Ovary (tissue), 9 donors: ENCODE data around the gene P2RX2. TPM values are rescaled to one million over a fixed set of nuclear protein-coding genes. Genes with fewer than 3 reads are reported as not detected.

Source experiments
- DNase-seq, 5 donors: peaks; one replicate each; pipeline ENCODE4 v3.0.0-alpha.2; 2019 to 2020
- H3K27ac ChIP-seq, 2 donors: fragments of 200-600 bp; one replicate each; pipeline versions ENCODE4 v1.5.1 to v1.8.0; 2019 to 2022
- H3K27me3 ChIP-seq: fragments of 200-600 bp; one replicate; pipeline ENCODE4 v1.8.0; 2022
- H3K36me3 ChIP-seq: fragments of 200-600 bp; sonication (generic); one replicate; pipeline ENCODE4 v1.5.1; 2019
- H3K4me1 ChIP-seq: one replicate; pipeline ENCODE4 v1.8.1; 2013; ENCODE audit warnings: mild to moderate bottlenecking, moderate library complexity; ENCODE audit not compliant: insufficient read depth
- H3K4me3 ChIP-seq: fragments of 200-600 bp; sonication (generic); one replicate; pipeline ENCODE4 v1.5.1; 2017
- H3K9me3 ChIP-seq, 2 donors: fragments of 200-600 bp in 1 of 2; sonication (generic) in 1 of 2; one replicate each; pipeline versions ENCODE4 v1.5.1 to v1.8.1; 2013 to 2019; ENCODE audit warnings: mild to moderate bottlenecking in 1 of 2, moderate library complexity in 1 of 2
- EP300 ChIP-seq: sonication (generic); formaldehyde crosslinking; IDR thresholded peaks from one replicate; pipeline ENCODE4 v1.6.1; 2017; ENCODE audit warnings: antibody characterized with exemption
- POLR2A ChIP-seq: fragments of 450-650 bp; IDR thresholded peaks from one replicate; pipeline ENCODE4 v1.6.1; 2017; ENCODE audit warnings: antibody characterized with exemption, mild to moderate bottlenecking, moderate library complexity
- WGBS, 3 donors: extraction: QIAGEN DNeasy Blood & Tissue Kit in 1 of 3; methylation state at CpG; one replicate each; pipeline versions ENCODE4 v1.1.5 to v1.1.7; 2013 to 2017; 5-methylcytosine and 5-hydroxymethylcytosine counted together
- intact Hi-C, 4 donors: fragments of 100-400 bp; cut with DNase I; formaldehyde crosslinking; loops; one replicate each; pipeline versions ENCODE4 v1.11.0 to v1.15.1; 2022 to 2023
- polyA plus RNA-seq, 2 donors: library from polyadenylated mRNA; stranded (reverse); fragments of 200-250 nt in 1 of 2; fragments of 350-450 nt in 1 of 2; fragmentation: Illumina TruSeq in 1 of 2; extraction: RNeasy Lipid Tissue Mini Kit (QIAGEN cat#74804) in 1 of 2; gene quantifications; one replicate each; pipeline ENCODE4 v1.2.3, GENCODE V29; 2013 to 2014
- total RNA-seq, 7 donors: library from RNA; depleted of rRNA in 2 of 7; stranded (reverse); fragments of >200 nt in 2 of 7; fragmentation: NEBNext Ultra II Directional in 3 of 7; extraction: Animal tissue kit (Norgen Biotek cat#: 25700) in 3 of 7; gene quantifications; one replicate each; pipeline versions ENCODE4 v1.1.0 to v1.2.4, GENCODE V29; 2016 to 2023
- TF ChIP-seq, protein P1 (sequence below), 3 donors: fragments of 450-650 bp in 2 of 3; fragments of 200-600 bp in 1 of 3; IDR thresholded peaks; one replicate each; pipeline versions ENCODE4 v1.5.1 to v1.8.0; 2016 to 2022; ENCODE audit warnings: antibody characterized with exemption in 3 of 3, mild to moderate bottlenecking in 1 of 3
- donor health status: DM: no; HTN: no; CAD: no; lungs with moderate emphysema.
- donor health status: DM: no; HTN: no; CAD: no.
- donor health status: Bipolar disorder and iron deficiency.
- donor health status: DM: yes; HTN: yes; CAD: no.
- donor health status: DM: no; HTN: no; CAD: no.
- donor health status: DM: yes; HTN: yes; CAD: no.

The P2RX2 gene
- total and polyA plus RNA-seq, 9 donors, result 0.11 to 1.1 (median 0.45) TPM; not detected in 6

DNA sequence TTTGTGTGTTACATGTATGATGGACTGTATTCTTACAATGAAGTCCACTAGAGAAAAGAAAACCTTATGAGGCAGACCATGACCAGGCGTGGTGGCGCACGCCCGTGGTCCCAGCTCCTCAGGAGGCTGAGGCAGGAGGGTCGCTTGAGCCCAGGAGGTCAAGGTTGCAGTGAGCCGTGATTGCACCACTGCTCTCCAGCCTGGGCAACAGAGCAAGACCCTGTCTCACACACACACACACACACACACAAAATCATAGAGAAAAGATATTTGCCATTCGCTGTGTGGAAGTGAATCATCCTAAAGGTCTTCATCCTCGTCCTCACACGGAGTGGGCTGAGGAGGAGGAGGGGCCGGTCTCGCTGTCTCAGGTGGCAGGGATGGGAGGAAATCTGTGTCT is 40.5 kb upstream of the P2RX2 start:
- H3K4me1 ChIP-seq, result no peaks in the 10 kb centered on the region
- H3K4me3 ChIP-seq, result no peak overlapping the region
- 79 to 84% (median 81%) methylated on average over 11 of the region's 11 CpGs for WGBS, 3 donors
- H3K36me3 ChIP-seq, result no peaks in the 10 kb centered on the region
- DNase-seq, result no peak
- no peaks in the 10 kb centered on the region for H3K27me3 ChIP-seq
- H3K9me3 ChIP-seq, result no peaks in the 10 kb centered on the region
- H3K27ac ChIP-seq, result no peak overlapping the region
- TF ChIP-seq POLR2A (no peak), EP300 (no peak)
- TF ChIP-seq, protein P1, sequence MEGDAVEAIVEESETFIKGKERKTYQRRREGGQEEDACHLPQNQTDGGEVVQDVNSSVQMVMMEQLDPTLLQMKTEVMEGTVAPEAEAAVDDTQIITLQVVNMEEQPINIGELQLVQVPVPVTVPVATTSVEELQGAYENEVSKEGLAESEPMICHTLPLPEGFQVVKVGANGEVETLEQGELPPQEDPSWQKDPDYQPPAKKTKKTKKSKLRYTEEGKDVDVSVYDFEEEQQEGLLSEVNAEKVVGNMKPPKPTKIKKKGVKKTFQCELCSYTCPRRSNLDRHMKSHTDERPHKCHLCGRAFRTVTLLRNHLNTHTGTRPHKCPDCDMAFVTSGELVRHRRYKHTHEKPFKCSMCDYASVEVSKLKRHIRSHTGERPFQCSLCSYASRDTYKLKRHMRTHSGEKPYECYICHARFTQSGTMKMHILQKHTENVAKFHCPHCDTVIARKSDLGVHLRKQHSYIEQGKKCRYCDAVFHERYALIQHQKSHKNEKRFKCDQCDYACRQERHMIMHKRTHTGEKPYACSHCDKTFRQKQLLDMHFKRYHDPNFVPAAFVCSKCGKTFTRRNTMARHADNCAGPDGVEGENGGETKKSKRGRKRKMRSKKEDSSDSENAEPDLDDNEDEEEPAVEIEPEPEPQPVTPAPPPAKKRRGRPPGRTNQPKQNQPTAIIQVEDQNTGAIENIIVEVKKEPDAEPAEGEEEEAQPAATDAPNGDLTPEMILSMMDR (IDR thresholded peaks at IDR 0.05), result no peak
- intact Hi-C loops, result no loop called here

DNA sequence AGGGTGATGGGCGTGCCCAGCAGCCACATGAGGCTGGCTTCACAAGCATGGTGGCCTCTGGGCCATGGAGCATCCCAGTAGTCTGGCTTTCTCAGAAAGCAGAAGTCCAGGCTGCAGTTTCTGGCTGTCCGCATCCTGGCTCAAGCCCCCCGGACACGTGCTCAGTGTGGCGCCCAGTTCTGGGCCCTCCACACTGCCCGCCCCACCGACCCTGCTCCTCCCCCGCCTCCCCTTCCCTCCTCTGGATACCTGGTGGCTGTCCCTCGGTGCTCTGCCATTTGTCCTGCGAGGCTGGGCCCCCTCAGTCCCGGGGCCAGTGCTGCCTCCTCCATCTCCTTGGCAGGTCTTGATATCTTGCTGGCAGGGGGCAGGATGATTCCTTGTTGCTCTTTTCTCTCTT is 39.8 kb upstream of the P2RX2 start:
- Histone ChIP-seq H3K36me3 (no peaks in the 10 kb centered on the region), H3K4me1 (no peaks in the 10 kb centered on the region), H3K9me3 (no peaks in the 10 kb centered on the region), H3K27ac (no peak overlapping the region), H3K4me3 (no peak overlapping the region), H3K27me3 (no peaks in the 10 kb centered on the region)
- intact Hi-C loops, result no loop called here
- WGBS, 3 donors, result 73 to 78% (median 76%) methylated on average over 11 of the region's 11 CpGs
- no peak for DNase-seq
- TF ChIP-seq POLR2A (no peak), EP300 (no peak)
- TF ChIP-seq, protein P1 (IDR thresholded peaks at IDR 0.05), result no peak

DNA sequence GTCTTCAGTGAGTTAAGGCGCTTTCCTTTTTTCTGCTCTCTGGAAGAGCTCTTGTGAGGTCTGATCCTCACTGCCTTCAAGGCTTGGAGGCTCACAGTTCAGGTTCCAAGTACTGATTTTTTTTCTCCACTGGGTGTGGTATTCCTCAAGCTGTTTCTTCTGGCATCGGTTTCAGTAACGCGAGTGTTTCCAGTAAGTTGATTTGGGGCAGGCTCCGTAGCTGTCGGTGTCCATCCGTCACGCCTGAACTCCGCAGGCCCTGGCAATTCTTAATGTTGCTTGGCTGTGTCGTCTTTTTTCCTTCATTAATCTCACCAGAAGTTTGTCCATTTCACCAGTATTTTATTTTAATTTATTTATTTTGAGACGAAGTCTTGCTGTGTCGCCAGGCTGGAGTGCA is 38.8 kb upstream of the P2RX2 start:
- intact Hi-C loops, result no loop called here
- no peak for DNase-seq
- H3K27me3 ChIP-seq, result no peaks in the 10 kb centered on the region
- H3K36me3 ChIP-seq, result no peaks in the 10 kb centered on the region
- H3K9me3 ChIP-seq, result no peaks in the 10 kb centered on the region
- WGBS, 3 donors, result 61 to 76% (median 71%) methylated on average over 12 of the region's 12 CpGs
- H3K27ac ChIP-seq, result no peak overlapping the region
- TF ChIP-seq, protein P1 (IDR thresholded peaks at IDR 0.05), result no peak
- TF ChIP-seq EP300 (no peak), POLR2A (no peak)
- H3K4me3 ChIP-seq, result no peak overlapping the region
- H3K4me1 ChIP-seq, result no peaks in the 10 kb centered on the region

DNA sequence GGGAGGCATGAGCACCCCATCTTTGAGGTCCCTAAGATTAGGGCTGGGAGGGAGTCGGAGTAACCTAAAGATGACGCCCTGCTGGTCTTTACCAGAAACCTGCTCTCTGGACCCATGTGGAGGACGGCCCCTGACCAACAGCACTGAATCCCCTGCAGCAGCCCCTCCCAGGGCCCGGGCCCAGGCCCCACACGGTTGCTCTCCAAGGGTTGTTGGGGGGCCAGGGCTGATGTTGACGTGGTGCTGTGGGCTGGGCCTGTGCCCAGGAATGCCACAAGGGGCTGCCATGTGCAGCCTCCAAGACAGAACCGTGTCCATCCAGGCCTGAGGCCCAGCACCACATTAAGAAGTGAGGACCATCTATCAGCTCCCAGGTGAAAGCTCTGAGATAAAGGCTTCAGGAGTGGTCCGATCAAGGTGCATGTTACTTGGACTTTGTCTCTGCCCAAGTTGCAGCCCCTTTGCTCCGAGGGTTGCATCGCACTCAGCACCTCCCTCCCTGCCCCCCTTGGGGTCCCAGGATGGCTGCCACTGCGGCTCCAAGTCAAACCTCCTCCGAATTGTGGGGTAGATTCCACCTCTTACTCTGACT is 37.8 kb upstream of the P2RX2 start:
- Histone ChIP-seq H3K36me3 (no peaks in the 10 kb centered on the region), H3K4me3 (no peak overlapping the region), H3K27ac (no peak overlapping the region), H3K9me3 (no peaks in the 10 kb centered on the region), H3K4me1 (no peaks in the 10 kb centered on the region), H3K27me3 (no peaks in the 10 kb centered on the region)
- WGBS, 3 donors, result 85 to 93% (median 87%) methylated on average over 12 of the region's 12 CpGs
- intact Hi-C loops, result no loop called here
- TF ChIP-seq EP300 (no peak), POLR2A (no peak)
- TF ChIP-seq, protein P1 (IDR thresholded peaks at IDR 0.05), result no peak
- DNase-seq, result no peak
